SK-N-SH (cell line): Measurements from ENCODE around the gene HOXA10. TPM values are rescaled to one million over a fixed set of nuclear protein-coding genes. Genes with fewer than 3 reads are reported as not detected.
A peak's percentile ranks its signal among the peaks of the same experiment; 100 is the strongest.

ENCODE experiments used
- CTCF ChIA-PET: fragments of 300-600, 350-600 bp; formaldehyde crosslinking; extraction: SDS; loops from one replicate; lab custom pipeline; 2021; lab: Yijun Ruan, JAX
- POLR2A ChIA-PET: fragments of 350-600 bp; sonication (Branson Sonifier 250); formaldehyde crosslinking; extraction: SDS; loops from one replicate; lab custom pipeline; 2020; ENCODE audit warnings: antibody characterized with exemption, inconsistent platforms; lab: Yijun Ruan, JAX
- DNase-seq: peaks from one replicate; pipeline ENCODE4 v3.0.0; 2012
- H2AFZ ChIP-seq: fragments of 200-600 bp; sonication (generic); 2 replicates; pipeline ENCODE4 v1.8.1; 2016; ENCODE audit warnings: antibody characterized with exemption, mild to moderate bottlenecking, low read depth
- H3F3A ChIP-seq: fragments of 200-600 bp; sonication (generic); replicated peaks from 2 replicates; pipeline ENCODE3; 2016; ENCODE audit warnings: antibody characterized with exemption, mild to moderate bottlenecking; ENCODE audit not compliant: insufficient read depth
- H3K27ac ChIP-seq, 2 experiments: fragments of 200-500 bp in 1 of 2; fragments of 200-600 bp in 1 of 2; sonication (Bioruptor generic) in 1 of 2; sonication (generic), shearing (Covaris generic) in 1 of 2; 2 replicates each; pipeline versions ENCODE4 v1.5.1 to v1.6.1; 2014 to 2016; ENCODE audit warnings: low read depth in 2 of 2, inconsistent platforms in 1 of 2, low read length in 1 of 2, mild to moderate bottlenecking in 1 of 2, mixed read lengths in 1 of 2
- H3K27me3 ChIP-seq: fragments of 200-600 bp; sonication (generic), shearing (Covaris generic); 2 replicates; pipeline ENCODE4 v1.6.1; 2016; ENCODE audit warnings: mixed run types; ENCODE audit not compliant: insufficient read depth
- H3K36me3 ChIP-seq, 2 experiments: fragments of 200-500 bp in 1 of 2; fragments of 200-600 bp in 1 of 2; sonication (Bioruptor generic) in 1 of 2; sonication (generic) in 1 of 2; replicated peaks in 1 of 2; 2 replicates each; pipeline versions ENCODE3 to v1.5.1; 2014 to 2016; ENCODE audit warnings: low read length in 1 of 2, mild to moderate bottlenecking in 1 of 2; ENCODE audit not compliant: insufficient read depth in 2 of 2, control insufficient read depth in 1 of 2
- H3K4me1 ChIP-seq, 2 experiments: fragments of 200-500 bp in 1 of 2; fragments of 200-600 bp in 1 of 2; sonication (Bioruptor generic) in 1 of 2; sonication (generic), shearing (Covaris generic) in 1 of 2; 2 replicates each; pipeline versions ENCODE4 v1.5.1 to v1.6.1; 2014 to 2016; ENCODE audit warnings: low read depth in 1 of 2, low read length in 1 of 2, mixed run types in 1 of 2; ENCODE audit not compliant: insufficient read depth in 2 of 2, control insufficient read depth in 1 of 2
- H3K4me2 ChIP-seq: fragments of 200-600 bp; sonication (generic), shearing (Covaris generic); 2 replicates; pipeline ENCODE4 v1.6.1; 2017; ENCODE audit warnings: mixed run types
- H3K4me3 ChIP-seq, 2 experiments: fragments of 200-500 bp in 1 of 2; fragments of 200-600 bp in 1 of 2; sonication (Bioruptor generic) in 1 of 2; sonication (generic), shearing (Covaris generic) in 1 of 2; 2 replicates each; pipeline versions ENCODE4 v1.5.1 to v1.8.1; 2014 to 2016; ENCODE audit warnings: low read depth in 2 of 2, inconsistent platforms in 1 of 2, low read length in 1 of 2, mild to moderate bottlenecking in 1 of 2, mixed read lengths in 1 of 2, moderate library complexity in 1 of 2
- H3K79me2 ChIP-seq: fragments of 200-600 bp; sonication (generic); 2 replicates; pipeline ENCODE4 v1.8.1; 2017; ENCODE audit warnings: mild to moderate bottlenecking; ENCODE audit not compliant: insufficient read depth
- H3K9ac ChIP-seq: fragments of 200-600 bp; sonication (generic); 2 replicates; pipeline ENCODE4 v1.6.1; 2017; ENCODE audit warnings: mixed run types
- H3K9me2 ChIP-seq: fragments of 200-600 bp; sonication (generic); 2 replicates; pipeline ENCODE4 v1.6.1; 2017; ENCODE audit warnings: mixed run types
- H3K9me3 ChIP-seq: fragments of 200-600 bp; sonication (generic); 2 replicates; pipeline ENCODE4 v1.6.1; 2017; ENCODE audit warnings: mixed run types, mild to moderate bottlenecking, moderate library complexity
- H4K20me1 ChIP-seq: fragments of 200-600 bp; sonication (generic); 2 replicates; pipeline ENCODE4 v1.6.1; 2017; ENCODE audit warnings: mild to moderate bottlenecking, mixed run types; ENCODE audit not compliant: insufficient read depth
- EZH2phosphoT487 ChIP-seq: fragments of 200-600 bp; sonication (generic); IDR thresholded peaks from 2 replicates; pipeline ENCODE4 v1.6.1; 2017; ENCODE audit warnings: low read depth, mixed run types, mild to moderate bottlenecking, antibody characterized with exemption, moderate library complexity, borderline replicate concordance
- FOXJ3 ChIP-seq: sonication (generic); formaldehyde crosslinking; IDR thresholded peaks from 2 replicates; pipeline ENCODE4 v1.5.1; 2020; ENCODE audit warnings: mild to moderate bottlenecking, missing genetic modification reagents
- WGBS: methylation state at CpG from one replicate; pipeline ENCODE4 v1.1.6; 2017; ENCODE audit warnings: low lambda C conversion rate; 5-methylcytosine and 5-hydroxymethylcytosine counted together
- polyA plus RNA-seq, 3 experiments: library from polyadenylated mRNA; depleted of rRNA; stranded (reverse); fragments of >200 nt; gene quantifications; 2 replicates each; pipeline ENCODE4 v1.2.3, GENCODE V29; 2012
- TF ChIP-seq, protein P1 (sequence below): IDR thresholded peaks from 2 replicates; pipeline ENCODE4 v1.6.1; 2012; ENCODE audit warnings: mild to moderate bottlenecking, low read depth, low read length, moderate library complexity

HOXA10 gene
- polyA plus RNA-seq, 1 of the 3 experiments (the other 2 are of a cell fraction) = not detected

GRCh38 chr7:27200761-27201579, 26.9 kb upstream of the HOXA10 start (continued):
- TF ChIP-seq, protein P1, sequence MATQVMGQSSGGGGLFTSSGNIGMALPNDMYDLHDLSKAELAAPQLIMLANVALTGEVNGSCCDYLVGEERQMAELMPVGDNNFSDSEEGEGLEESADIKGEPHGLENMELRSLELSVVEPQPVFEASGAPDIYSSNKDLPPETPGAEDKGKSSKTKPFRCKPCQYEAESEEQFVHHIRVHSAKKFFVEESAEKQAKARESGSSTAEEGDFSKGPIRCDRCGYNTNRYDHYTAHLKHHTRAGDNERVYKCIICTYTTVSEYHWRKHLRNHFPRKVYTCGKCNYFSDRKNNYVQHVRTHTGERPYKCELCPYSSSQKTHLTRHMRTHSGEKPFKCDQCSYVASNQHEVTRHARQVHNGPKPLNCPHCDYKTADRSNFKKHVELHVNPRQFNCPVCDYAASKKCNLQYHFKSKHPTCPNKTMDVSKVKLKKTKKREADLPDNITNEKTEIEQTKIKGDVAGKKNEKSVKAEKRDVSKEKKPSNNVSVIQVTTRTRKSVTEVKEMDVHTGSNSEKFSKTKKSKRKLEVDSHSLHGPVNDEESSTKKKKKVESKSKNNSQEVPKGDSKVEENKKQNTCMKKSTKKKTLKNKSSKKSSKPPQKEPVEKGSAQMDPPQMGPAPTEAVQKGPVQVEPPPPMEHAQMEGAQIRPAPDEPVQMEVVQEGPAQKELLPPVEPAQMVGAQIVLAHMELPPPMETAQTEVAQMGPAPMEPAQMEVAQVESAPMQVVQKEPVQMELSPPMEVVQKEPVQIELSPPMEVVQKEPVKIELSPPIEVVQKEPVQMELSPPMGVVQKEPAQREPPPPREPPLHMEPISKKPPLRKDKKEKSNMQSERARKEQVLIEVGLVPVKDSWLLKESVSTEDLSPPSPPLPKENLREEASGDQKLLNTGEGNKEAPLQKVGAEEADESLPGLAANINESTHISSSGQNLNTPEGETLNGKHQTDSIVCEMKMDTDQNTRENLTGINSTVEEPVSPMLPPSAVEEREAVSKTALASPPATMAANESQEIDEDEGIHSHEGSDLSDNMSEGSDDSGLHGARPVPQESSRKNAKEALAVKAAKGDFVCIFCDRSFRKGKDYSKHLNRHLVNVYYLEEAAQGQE = no peak
- TF ChIP-seq, all 33 proteins: peak for 0

DNA sequence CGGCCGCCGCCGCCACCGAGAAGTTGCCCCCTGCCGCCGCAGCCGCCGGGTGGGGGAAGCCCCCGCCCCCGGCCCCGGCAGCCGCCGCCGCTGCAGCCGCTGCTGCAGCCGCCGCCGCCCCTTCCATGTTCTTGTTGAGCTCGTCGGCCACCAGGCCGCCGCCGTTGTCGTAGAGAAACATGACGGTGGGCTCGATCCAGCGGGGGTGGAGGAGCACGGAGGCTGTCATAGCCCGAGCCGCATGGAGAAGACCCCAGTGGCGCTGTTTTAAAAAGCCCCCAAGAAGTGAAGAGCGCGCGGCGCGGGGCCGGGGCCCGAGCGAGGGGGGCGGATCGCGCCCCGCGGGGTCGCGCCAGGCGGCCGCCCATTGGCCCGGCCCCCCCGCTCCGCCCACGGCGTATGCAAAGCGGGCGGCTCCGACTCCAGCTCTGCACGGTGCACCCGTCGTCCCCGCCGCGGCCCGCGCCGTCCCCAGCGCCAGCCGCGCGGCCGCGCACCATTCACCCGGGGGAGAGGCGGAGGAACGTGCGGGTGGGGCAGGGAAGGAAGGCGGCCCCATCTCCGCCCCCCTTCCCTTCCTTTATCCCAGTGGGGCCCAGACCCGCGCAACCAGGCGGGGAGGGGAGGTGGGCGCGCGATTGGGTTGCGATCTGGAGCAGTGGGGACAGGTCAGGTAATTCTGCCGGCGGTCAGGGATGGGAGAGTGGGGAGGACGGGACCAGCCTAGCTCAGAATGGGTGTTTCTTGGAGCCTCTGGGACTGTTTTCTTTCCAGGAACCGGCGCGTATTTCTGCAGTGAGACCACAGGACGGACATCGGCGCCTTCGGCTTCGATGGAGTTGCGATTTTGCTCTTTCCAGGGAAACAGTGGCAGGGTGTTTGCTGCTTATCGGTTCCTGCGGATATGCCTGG, 26.0 kb upstream of the HOXA10 start, which contains the start of gene HOXA13:
TSS of gene HOXA13 (minus strand) at position 243 of the 912 bp plus-strand sequence. CDS start at position 229, 14 bp downstream.
- 6% methylated on average over 42 of the region's 99 CpGs for WGBS
- Histone ChIP-seq H3K79me2 (no peaks in the 10 kb centered on the region), H2AFZ (no peak within 1 kb of the TSS), H3K36me3 (no peaks in the 10 kb centered on the region), H3K4me3 (peak within 1 kb of the TSS in 1 of 2 experiments; percentile 28; a peak in 3 of 4 replicates), H3K9me3 (no peaks in the 10 kb centered on the region), H3K4me1 (peaks cover 0 to 3% of the 10 kb centered on the region in 2 experiments; a peak in 1 of 4 replicates), H3K9me2 (no peaks in the 10 kb centered on the region), H3K27ac (no peak within 1 kb of the TSS), H4K20me1 (peaks cover 9% of the 10 kb centered on the region), H3K9ac (no peak within 1 kb of the TSS), H3K4me2 (peak within 1 kb of the TSS; percentile 51; the same call in 1 of the 2 replicates), H3K27me3 (peaks cover 84% of the 10 kb centered on the region), H3F3A (peaks cover 8% of the 10 kb centered on the region)
- ChIA-PET POLR2A (interaction anchor here (0.6 kb wide), 1 partner anchor 722 kb away, joined by 3 read pairs; no protein-coding TSS in a partner anchor), CTCF (interaction anchor here (1.0 to 5.2 kb wide), 14 partner anchors 10 to 896 kb away, joined by 3 to 44 read pairs (median 4); no protein-coding TSS in a partner anchor)
- DNase-seq = peak; percentile 84
- peak; percentile 72 for TF ChIP-seq EZH2phosphoT487
- TF ChIP-seq FOXJ3 (CRISPR knock-in tag) = no peak
